Activated T-helper 9 cell treated with anti-CD3 and anti-CD28 coated beads, Interleukin-2, amount 50 U/mL, for 16 hours (primary cell): ENCODE measurements around the gene CKS1B.
"Not testable (repeated sequence)": the region's sequence is repeated elsewhere in the genome, so short reads cannot be mapped to it uniquely, and the experiment has no call there.

ENCODE experiments used
- DNase-seq: peaks from one replicate; pipeline ENCODE4 v3.0.0-alpha.2; 2020; ENCODE audit warnings: low read depth

Gene CKS1B

DNA sequence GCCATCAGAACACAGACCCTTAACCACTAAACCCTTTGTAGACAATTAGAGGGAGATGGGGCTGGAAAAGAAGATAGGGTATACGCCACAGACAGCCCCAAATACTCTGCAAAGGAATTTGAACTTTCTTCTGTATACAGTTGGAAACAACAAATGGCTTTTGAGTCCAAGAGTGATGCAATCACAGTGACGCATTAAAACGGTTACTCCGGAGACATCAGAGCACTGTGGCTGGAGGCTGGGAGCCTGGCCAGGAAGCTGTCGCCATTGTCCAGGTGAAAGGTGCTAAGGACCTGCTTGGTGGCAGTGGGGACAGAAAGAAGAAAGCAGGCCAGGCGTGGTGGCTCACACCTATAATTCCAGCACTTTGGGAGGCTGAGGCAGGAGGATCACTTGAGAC lies 12.8 kb downstream of the CKS1B start:
- no peak for DNase-seq

GRCh38 chr1:154988058-154988954 lies 13.8 kb downstream of the CKS1B start:
- no peak for DNase-seq

- no peak for DNase-seq
Measured at GRCh38 chr1:154989195-154989860, 14.8 kb downstream of the CKS1B start.

DNA sequence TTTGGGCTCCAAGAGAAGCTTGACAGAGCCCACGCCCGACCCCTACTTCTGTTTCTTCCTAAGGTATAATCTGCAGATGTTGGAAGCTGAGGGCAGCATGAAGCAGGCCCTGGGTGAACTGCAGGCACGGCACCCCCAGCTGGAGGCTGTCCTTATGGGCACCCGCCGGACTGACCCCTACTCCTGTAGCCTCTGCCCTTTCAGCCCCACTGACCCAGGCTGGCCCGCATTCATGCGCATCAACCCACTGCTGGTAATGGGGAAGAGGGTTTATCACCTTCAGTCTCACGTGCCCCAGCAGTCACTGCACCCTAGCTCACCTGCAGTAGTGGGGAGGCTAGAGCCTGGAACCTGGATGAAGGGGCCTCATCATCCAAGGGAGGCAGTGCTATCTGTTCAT lies 15.8 kb downstream of the CKS1B start:
- no peak for DNase-seq

DNA sequence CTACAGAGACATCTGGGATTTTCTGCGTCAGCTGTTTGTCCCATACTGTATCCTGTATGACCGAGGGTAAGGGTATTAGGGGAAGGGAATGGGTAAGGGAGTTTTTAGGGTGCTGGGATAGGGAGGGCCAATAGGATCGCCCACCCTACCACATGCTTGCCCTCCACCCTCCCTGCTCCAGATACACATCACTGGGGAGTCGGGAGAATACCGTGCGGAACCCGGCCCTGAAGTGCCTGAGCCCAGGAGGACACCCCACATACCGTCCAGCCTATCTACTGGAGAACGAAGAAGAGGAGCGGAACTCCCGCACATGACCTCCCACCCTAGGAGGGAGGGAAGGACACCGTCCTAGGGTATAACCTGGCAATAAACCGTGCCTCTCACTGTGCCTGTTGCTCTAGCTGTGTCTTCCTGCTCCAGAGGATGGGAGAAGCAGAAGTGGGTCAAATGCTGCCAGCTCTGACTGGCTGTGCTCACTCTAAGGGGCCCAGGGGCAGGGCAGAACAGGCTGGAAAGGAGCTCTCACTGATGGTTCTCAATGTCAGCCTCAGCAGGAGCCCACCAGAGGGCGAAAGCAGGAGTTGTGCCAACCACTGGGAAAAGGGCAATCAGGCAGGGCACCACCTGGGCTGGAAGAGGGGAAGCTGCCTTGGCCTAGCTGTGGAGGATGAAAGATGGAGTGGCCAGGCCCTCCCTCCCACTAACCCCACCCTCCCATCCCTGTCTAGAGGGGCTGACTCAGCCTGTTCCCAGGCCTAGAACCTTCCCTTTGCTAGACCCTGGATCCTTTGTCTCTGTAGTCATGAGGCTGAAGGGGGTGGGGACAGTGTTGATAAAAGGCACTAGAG lies 18.5 kb downstream of the CKS1B start:
- DNase-seq = no peak

DNA sequence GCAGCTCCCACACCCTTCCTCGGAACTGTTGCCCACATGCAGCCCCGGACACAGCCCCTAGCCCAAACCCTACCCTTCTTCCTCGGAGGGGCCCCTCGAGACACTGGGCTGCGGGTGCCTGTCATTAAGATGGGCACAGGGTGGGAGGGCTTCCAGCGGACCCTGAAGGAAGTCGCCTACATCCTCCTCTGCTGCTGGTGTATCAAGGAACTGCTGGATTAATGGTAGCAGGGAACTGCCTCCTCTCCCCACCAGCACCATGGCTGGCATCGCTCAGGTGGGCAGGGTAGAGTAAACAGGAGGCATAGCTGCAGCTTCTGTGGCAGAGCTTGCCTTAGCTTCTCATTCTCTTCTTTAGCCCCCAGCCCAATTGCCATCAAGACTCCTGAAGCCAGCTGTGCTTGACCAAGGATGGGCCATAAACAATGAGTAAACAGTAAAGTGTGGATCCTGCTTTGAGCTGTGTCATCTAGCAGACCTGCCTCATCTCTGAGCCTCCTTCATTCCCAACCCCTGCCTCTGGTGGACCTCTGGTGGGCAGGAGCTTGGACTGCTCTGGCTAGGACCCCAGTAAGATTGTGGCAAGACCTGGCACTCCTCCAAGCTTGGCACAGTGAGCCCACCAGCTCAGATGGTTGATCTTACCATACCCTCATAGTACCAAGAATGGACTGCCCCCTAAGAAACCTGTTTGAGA lies 19.2 kb downstream of the CKS1B start, which contains the start of gene LENEP:
LENEP (plus strand) TSS at position 15 of the 697 bp plus-strand sequence; CDS start at position 37, 22 bp downstream.
- no peak for DNase-seq

DNA sequence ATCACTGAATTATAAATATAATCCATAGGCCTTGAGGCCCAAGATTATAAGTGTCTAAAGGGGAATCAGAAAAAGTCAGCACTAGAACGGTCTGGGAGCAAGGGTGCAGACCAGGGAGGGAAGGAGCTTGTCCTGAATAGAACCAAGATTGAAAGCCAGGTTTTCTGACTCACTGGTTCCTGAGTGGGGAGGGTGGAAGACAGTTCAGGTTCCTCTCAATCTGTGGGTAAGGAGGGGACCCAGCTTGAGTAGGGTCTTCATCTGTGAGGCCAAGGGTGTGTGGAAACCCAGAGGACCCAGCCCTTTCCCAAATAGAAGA lies 19.7 kb downstream of the CKS1B start:
- no peak for DNase-seq

DNA sequence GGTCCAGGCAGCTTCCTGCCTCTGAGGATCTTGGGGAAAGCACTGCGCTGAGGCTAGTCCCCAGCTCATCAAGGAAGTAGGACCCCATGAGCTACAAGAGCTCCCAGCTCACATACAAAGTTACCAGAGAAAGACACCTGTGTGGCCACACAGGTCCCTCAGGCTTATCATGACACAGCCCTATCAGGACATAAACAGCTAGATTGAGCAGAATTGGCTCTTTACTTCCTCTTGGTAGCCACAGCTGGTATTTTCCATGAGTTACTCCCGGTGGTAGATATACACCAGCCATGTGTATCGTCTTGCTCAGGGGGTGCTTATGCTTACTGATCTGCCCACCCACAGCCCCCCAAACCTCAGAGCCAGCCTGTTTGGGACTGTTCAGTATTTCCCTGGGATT lies 20.1 kb downstream of the CKS1B start:
- no peak for DNase-seq

DNA sequence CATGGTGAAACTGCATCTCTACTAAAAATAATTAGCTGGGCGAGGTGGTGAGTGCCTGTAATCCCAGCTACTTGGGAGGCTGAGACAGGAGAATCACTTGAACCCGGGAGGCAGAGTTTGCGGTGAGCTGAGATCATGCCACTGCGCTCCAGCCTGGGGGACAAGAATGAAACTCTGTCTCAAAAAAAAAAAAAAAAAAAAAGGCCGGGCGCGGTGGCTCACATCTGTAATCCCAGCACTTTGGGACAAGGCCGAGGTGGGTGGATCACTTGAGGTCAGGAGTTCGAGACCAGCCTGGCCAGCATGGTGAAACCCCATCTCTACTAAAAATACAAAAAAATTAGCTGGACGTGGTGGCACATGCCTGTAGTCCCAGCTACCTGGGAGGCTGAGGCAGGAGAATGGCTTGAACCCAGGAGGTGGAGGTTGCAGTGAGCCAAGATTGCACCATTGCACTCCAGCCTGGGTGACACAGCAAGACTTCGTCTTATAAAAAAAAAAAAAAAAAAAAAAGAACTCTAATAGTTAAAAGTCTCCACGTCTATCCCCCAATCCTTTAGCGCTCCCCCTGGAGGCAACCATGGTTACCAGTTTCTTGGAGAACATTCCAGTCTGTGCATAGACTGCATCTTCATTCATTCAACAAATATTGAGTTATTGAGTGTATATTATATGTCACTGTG lies 21.0 kb downstream of the CKS1B start:
- DNase-seq = not testable (repeated sequence)

DNA sequence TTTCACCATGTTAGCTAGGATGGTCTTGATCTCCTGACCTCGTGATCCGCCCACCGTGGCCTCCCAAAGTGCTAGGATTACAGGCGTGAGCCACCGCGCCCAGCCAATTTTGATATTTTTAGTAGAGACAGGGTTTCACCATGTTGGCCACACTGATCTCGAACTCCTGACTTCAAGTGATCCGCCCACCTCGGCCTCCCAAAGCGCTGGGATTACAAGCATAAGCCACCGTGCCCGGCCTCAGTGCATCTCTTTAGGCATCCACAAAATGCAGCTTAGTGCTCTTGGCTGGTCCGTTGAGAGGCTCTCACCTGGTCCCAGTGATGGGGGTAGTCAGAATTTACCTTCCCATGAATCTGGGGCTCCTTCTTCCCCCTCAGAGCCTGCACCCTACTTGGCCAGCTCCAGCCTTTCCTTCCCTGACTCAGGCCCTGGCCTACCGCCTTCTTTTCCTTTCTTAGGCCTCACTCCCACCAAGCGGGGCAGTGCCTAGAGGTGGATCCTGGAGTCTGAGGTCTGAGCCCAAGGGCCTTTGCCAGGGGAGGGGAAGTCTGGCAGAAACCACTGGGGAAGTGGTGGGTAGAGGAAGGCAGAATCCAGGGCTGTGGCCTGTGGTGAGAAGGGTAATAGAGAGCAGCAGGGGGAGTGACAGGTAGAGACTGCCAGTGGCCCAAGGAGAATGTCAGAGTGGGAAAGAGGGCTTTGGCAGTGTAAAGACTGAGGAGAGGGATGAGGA lies 22.7 kb downstream of the CKS1B start:
- DNase-seq = no peak

DNA sequence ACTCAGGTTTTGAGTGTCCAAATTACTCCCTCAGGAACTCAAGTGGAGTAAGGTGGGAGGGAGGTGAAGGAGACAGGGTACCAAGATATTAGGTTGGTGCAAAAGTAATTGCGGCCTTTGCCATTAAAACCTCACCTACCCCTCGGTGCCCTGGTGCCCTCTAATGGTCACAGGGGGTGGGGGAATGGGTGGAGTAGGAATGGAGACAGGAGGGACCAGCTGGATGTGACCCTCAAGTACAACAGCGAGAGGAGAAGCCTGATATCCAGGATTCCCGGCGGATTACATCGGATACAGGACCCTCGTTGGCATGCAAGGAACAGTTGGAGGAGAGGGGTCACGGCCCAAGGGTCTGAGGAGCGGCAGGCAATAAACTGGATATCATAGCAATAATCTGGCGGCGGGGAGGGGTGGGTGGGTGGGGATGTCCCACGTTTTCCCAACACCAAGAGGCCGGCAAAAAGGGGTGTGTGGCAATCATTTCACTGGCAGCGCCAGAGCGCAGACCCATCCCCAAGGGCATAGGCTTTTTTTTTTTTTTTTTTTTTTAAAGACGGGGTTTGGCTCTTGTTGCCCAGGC lies 23.8 kb downstream of the CKS1B start:
- DNase-seq = no peak

DNA sequence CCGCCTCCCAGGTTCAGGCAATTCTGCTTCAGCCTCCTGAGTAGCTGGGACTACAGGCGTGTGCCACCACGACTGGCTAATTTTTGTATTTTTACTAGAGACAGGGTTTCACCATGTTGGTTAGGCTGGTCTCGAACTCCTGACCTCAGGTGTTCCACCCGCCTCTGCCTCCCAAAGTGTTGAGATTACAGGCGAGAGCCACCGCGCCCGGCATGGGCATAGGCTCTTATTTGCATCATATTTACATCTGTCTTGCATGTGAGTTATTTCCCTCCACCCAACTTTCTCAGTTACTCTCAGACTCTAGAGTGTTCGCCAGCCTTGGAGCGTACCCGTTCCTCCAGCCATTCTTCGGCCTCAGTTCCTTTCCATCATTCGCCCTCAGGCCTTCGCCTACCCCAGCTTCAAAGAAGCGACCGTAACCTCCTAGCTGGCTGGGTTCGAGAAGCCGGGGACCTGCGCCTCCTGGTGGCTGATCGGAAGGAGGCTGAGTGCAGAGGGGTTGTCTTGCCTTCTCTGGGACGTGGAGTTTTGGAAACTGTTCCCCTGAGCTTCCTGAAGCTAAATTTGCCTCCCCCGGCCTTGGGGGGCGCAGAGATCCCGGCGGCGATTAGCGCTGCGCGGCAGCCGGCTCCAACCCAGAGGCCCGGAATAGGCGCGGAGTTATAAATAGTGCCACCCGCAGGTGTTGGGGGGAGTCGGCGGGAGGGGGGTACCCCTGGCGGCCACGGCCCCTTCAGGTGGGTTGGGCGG lies 24.5 kb downstream of the CKS1B start:
- DNase-seq = peak; percentile 58

GRCh38 chr1:154999571-155000410 lies 25.3 kb downstream of the CKS1B start:
- peak; percentile 56 for DNase-seq

DNA sequence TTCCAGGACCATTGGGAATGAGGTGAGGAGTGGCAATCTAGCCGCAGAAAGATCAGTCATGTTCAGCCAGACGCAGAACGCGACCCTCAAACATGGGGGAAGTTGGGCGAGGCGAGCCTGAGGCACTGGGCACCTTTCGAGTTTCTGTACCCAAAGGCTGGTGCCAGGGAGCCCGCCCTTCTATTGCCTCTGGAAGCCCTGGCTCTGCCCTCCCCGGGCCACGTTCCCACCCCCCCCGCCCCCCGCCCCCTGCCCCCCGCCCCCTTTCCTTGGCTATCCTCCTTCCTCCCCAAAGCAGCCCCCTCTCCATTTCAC lies 25.9 kb downstream of the CKS1B start:
- no peak for DNase-seq

DNA sequence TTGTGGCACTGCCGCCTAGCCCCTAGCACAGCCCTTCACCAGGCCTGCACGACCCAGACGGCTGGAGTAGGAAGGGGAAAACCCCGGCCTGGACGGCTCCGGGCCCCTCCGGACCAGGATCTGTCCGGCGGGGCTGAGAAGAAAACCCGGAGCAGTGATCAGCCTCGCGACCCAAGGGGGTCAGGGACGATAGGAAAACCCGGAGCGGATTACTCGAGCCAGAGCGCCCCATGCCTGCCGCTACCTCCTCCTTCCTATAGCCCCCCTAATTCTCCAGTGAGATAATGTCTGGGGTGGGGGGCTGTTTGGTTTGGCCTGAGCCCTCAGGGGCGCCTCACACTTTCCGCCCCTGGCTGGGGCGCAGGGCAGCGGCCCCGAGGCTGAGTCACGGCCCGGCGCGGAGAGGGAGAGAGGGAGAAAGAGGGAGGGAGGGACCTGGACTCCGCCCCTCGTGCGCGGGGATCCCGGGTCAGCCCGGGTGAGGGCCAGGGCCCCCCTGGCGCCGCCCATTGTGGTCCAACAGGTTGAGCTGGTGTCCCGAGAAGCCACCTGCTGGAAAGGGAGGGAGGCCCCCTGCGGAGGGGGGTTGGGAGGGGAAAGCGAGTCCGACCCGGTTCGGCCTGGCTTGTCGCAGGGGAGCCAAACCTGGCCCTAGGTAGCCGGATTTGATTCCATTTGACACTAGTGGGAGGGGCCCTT lies 26.4 kb downstream of the CKS1B start:
- peak; percentile 78 for DNase-seq

GRCh38 chr1:155001425-155001674 lies 26.9 kb downstream of the CKS1B start:
- no peak for DNase-seq

DNA sequence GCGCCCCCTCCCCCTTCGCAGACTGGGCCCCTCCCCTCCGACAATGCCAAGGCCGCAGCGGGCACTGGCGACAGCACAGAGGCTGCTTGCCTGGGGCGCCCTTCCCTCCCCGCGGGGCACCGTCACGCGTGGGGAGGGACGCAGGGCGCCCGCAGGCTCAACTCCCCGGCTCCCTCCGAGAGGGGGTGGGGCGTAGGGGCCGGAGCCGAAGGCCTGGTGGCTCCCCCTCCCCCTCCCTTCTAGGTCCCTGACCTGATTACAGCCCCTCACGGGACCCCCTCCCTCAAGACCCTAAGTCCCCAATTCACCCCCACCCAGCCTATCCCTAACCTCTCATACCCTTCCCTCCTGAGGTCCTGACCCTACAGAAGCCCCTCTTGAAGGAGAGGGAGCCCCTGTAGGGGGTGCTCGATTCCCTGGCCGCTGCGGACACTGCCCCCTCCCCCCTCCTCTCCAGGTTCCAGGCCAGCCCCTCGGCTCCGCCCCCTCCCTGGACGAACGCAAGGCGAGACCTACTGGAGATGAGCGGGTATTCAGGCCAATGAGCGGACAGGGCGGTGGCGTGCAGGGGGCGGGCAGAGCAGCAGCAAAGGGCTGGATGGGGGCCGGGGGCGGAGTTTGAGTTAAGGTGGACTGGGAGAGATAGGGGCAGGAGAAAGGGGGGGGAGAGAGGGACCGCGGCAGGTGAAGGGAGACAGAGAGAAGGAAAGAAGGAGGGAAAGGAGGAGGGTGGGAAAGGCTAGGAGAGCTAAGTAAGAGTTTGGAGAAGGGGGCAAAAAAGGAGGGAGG lies 27.4 kb downstream of the CKS1B start:
- DNase-seq = peak; percentile 98
